Adrenal gland (tissue), 5 donors: Measurements from ENCODE around the gene MRAS.

ENCODE experiments used
- CTCF ChIP-seq, 6 experiments: fragments of 450-650 bp in 4 of 6; fragments of 200-600 bp in 2 of 6; sonication (generic) in 1 of 6; IDR thresholded peaks; 1 replicate in 5 of 6; 2 replicates in 1 of 6; pipeline versions ENCODE4 v1.5.1 to v1.8.0; 2016 to 2021; ENCODE audit warnings: antibody characterized with exemption in 6 of 6, mild to moderate bottlenecking in 2 of 6, moderate library complexity in 1 of 6
- POLR2A ChIP-seq, 2 donors: fragments of 450-650 bp; IDR thresholded peaks; one replicate each; pipeline ENCODE4 v1.6.1; 2017; ENCODE audit warnings: antibody characterized with exemption in 2 of 2, mild to moderate bottlenecking in 2 of 2, moderate library complexity in 1 of 2
- donor health status: DM: no; HTN: no; CAD: no.

- TF ChIP-seq CTCF (IDR thresholded peaks at IDR 0.05), result no peak
- no peak for TF ChIP-seq POLR2A (IDR thresholded peaks at IDR 0.05)
Observed at GRCh38 chr3:138432576-138433240, 84.3 kb downstream of the MRAS start.
